ENCODE measurements around the gene PTH.

Gene PTH

GRCh38 chr11:13448876-13449275, 46.9 kb downstream of the PTH start:
- DNase-seq = no peak

- DNase-seq = no peak
Observed at GRCh38 chr11:13446444-13446843, 49.4 kb downstream of the PTH start.

GRCh38 chr11:13445588-13445987, 50.2 kb downstream of the PTH start:
- DNase-seq = no peak
